ENCODE measurements around the gene NOS2.
"Not testable (repeated sequence)": the region's sequence is repeated elsewhere in the genome, so short reads cannot be mapped to it uniquely, and the experiment has no call there.

The NOS2 gene

GRCh38 chr17:27800522-27800921 lies at the start of gene NOS2:
TSS of gene NOS2 (minus strand) at chr17:27800529. CDS start at chr17:27798809, 1,720 bp downstream.
- no peak for DNase-seq (ENCODE audit: low spot score)

GRCh38 chr17:27849474-27850185 lies 49.3 kb upstream of the NOS2 start:
- DNase-seq (ENCODE audit: low spot score), result no peak

- DNase-seq (ENCODE audit: low spot score), result no peak
Observed at GRCh38 chr17:27848931-27849330, 48.6 kb upstream of the NOS2 start.

GRCh38 chr17:27846808-27847307 lies 46.5 kb upstream of the NOS2 start:
- DNase-seq (ENCODE audit: low spot score), result not testable (repeated sequence)

- DNase-seq (ENCODE audit: low spot score), result no peak
Observed at GRCh38 chr17:27846042-27846655, 45.8 kb upstream of the NOS2 start.

- DNase-seq (ENCODE audit: low spot score), result no peak
Observed at GRCh38 chr17:27845264-27846041, 45.1 kb upstream of the NOS2 start.

GRCh38 chr17:27840688-27841087 lies 40.4 kb upstream of the NOS2 start:
- no peak for DNase-seq (ENCODE audit: low spot score)

- not testable (repeated sequence) for DNase-seq (ENCODE audit: low spot score)
Observed at GRCh38 chr17:27840406-27840678, 40.0 kb upstream of the NOS2 start.

- not testable (repeated sequence) for DNase-seq (ENCODE audit: low spot score)
Observed at GRCh38 chr17:27839571-27840405, 39.5 kb upstream of the NOS2 start.

GRCh38 chr17:27838607-27839006 lies 38.3 kb upstream of the NOS2 start:
- DNase-seq (ENCODE audit: low spot score), result not testable (repeated sequence)

- DNase-seq (ENCODE audit: low spot score), result not testable (repeated sequence)
Observed at GRCh38 chr17:27837769-27838168, 37.4 kb upstream of the NOS2 start.

- DNase-seq (ENCODE audit: low spot score), result no peak
Observed at GRCh38 chr17:27836651-27837050, 36.3 kb upstream of the NOS2 start.

- no peak for DNase-seq (ENCODE audit: low spot score)
Observed at GRCh38 chr17:27834571-27834970, 34.2 kb upstream of the NOS2 start.

GRCh38 chr17:27832831-27833230 lies 32.5 kb upstream of the NOS2 start:
- no peak for DNase-seq (ENCODE audit: low spot score)

- DNase-seq (ENCODE audit: low spot score), result not testable (repeated sequence)
Observed at GRCh38 chr17:27829888-27830287, 29.6 kb upstream of the NOS2 start.

GRCh38 chr17:27829143-27829711 lies 28.9 kb upstream of the NOS2 start:
- DNase-seq (ENCODE audit: low spot score), result not testable (repeated sequence)

- no peak for DNase-seq (ENCODE audit: low spot score)
Observed at GRCh38 chr17:27825459-27825858, 25.1 kb upstream of the NOS2 start.

GRCh38 chr17:27824745-27825144 lies 24.4 kb upstream of the NOS2 start:
- DNase-seq (ENCODE audit: low spot score), result no peak

- no peak for DNase-seq (ENCODE audit: low spot score)
Observed at GRCh38 chr17:27824176-27824715, 23.9 kb upstream of the NOS2 start.

GRCh38 chr17:27822108-27822507 lies 21.8 kb upstream of the NOS2 start:
- not testable (repeated sequence) for DNase-seq (ENCODE audit: low spot score)

- no peak for DNase-seq (ENCODE audit: low spot score)
Observed at GRCh38 chr17:27821318-27821717, 21.0 kb upstream of the NOS2 start.
